NCI-H748 (cell line): Measurements from ENCODE around the gene FIBCD1.
A peak's percentile ranks its signal among the peaks of the same experiment; 100 is the strongest.
"Not testable (repeated sequence)": the region's sequence is repeated elsewhere in the genome, so short reads cannot be mapped to it uniquely, and the experiment has no call there.

ENCODE experiments used
- DNase-seq: peaks from one replicate; lab custom pipeline; 2025; ENCODE audit not compliant: unreplicated experiment; lab: John Stamatoyannopoulos, UW

Gene FIBCD1

DNA sequence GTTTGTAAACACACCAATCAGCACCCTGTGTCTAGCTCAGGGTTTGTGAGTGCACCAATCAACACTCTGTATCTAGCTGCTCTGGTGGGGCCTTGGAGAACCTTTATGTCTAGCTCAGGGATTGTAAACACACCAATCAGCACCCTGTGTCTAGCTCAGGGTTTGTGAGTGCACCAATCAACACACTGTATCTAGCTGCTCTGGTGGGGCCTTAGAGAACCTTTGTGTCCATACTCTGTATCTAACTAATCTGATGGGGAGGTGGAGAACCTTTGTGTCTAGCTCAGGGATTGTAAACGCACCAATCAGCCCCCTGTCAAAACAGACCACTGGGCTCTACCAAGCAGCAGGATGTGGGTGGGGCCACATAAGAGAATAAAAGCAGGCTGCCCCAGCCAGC is 28.4 kb downstream of the FIBCD1 start:
- DNase-seq: peak; percentile 16

DNA sequence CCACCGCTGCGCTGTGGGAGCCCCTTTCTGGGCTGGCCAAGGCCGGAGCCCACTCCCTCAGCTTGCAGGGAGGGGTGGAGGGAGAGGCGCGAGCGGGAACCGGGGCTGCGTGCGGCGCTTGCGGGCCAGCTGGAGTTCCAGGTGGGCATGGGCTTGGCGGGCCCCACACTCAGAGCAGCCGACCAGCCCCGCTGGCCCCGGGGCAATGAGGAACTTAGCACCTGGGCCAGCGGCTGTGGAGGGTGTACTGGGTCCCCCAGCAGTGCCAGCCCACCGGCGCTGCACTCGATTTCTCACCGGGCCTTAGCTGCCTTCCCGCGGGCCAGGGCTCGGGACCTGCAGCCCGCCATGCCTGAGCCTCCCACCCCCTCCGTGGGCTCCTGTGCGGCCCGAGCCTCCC is 29.0 kb downstream of the FIBCD1 start:
- not testable (repeated sequence) for DNase-seq

DNA sequence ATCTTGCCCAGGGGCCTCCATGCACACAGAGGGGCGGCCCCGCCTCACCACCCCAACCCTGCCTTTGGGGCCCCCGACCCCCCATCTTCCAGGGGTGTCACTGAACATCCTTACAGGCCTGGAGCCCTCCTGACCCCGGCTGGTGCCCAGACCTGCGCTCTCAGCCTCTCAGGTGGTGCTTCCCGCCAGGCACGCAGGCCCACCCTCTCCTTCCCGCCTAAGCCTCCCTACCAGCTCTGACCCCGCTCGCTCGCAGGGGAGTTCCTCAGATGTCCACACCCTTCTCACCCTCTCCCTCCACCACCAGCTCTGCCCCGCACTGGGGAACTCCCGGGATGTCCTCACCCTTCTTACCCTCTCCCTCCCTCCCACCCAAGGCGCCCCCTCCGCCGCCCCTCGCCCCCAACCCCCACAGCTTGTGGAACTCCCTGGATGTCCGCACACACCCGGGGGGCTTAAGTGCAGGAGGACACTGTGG is 30.1 kb downstream of the FIBCD1 start:
- no peak for DNase-seq

DNA sequence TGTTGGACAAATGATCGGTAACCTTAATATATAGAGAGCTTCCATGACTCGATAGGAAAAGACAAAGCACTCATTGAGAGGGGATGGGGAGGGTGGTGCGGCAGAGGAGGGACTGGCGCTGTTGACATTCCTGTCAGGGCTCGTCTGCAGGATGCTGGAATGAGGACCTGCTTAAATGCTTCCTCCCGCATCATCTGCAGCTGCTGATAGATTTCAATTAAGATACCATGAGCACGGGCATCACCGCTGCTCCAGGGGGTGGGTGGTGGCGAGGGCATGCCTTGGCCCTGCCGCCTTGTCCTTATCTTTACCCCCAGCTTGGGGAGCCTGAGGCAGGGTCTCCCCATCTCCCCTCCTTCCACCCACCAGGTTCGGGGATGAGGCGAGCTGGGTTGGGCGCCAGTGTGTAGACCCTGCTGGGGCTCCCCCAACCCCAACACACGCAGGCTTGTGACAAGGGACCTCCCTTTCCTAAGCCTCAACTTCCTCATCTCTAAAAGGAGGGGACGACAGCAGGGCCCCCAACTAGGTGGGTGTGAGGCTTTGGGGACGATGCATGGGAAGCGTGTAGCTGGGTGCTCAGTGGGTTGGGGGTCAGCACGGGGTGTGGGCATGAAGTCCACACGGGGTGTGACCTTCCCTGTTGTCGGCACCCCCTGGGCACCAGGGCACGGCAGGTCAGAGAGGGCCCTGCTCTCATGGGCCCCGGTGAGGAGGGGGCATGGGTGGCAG is 30.7 kb downstream of the FIBCD1 start:
- peak; percentile 21 for DNase-seq

DNA sequence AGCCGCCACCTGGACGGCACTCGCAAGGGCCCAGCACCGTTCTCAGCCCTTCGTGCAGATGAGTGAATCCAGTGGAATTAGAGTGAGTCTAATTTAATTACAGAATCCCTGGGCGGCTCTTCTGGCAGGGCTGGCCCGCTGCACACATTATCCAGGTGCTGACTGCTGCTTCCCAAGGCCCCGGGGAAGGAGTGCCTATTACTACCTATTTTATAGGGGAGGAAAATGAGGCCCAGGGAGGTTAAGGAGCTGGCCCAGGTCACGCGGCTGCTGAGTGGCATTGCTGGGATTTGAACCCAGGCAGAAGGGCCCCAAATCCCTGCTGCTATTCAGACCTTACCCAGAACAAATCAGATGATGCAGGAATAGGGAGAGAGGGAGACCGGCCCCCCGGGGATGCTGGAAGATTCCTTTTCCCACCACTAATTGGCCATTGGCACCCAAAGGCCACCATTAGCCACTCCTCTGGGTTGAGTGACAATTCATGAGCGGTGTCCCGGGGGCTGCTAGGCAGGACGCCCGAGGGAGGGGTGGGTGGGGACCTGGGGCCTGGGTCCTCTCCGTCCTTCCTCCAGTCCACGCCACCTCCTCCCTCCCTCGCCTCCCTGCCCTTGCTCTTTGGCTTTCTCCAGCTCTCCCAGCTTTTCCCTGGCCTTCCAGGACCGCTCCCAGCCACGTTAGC is 32.2 kb downstream of the FIBCD1 start:
- peak; percentile 55 for DNase-seq

DNA sequence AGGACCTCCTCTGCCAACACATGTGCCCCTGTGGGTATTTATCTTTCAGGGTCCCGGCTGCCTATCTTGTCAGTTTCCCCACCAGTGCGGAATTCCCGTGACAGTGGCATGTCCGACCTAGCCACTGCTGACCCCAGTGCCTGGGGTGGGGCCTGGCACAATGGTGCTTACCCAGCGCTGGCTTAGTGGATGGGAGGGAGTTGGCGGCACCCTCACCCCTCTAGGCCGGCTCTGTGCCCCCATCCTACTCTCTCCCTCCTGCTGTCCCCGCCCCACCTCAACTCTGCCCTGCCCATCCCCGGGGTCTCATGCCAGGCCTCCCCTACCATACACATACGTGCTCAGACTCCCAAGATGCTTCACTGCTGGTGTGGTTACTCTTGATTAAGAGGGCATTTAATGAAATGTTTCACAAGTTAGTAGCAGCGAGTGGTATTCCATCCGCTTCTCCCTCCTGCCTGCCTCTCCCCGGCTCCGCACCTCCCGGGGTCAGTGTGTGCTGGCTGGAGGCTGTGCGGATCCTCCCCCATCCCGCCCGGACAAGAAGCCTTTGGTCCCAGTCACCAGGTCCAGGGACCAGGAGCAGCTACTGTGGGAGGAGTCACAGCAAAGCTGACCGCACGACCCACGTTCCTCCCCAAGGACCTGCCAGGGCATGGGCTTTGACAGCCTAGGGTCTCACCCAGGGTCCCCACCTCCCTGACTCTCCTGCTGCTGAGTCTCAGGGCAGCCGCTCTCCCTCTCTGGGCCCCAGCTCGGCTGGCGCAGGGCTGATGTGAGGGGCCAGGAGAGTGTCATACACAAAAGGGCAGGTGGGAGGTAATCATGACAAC is 32.9 kb downstream of the FIBCD1 start:
- no peak for DNase-seq

DNA sequence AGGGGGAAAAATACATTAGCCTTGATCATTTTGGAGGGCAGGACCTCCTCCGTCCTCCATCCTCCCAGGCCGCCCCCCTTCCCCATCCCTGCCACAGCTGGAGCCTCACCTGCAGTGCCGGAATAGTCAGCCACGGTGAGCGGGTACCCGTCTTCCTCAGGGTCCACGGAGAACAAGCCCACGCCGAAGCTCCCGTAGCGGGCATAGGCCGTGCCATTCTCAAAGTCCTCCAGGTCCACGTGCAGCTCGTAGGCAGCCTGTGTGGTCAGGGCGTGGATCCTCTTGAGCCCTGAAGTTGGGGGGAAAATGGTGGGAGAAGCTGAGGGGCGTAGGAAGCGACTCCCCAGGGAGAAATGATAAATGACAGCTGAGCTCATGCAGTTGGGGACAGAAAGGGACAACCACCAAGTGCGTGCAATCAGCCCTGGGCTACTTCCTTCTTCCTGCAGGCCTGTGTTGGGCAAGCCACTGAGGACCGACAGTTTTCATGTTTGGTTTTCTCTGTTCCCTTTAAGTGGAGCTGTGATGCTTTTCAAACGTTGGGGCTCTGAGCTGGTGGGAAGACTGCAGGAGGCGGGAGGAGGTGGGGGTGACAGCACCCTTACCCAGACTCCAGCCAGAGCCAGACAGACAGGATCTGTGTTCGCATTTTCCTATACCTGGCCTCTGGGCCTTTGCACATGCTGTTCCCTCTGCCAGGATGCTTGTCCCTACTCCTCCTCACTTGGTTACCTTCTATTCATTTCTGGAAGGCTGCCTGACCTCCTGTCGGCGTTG is 33.7 kb downstream of the FIBCD1 start:
- no peak for DNase-seq

DNA sequence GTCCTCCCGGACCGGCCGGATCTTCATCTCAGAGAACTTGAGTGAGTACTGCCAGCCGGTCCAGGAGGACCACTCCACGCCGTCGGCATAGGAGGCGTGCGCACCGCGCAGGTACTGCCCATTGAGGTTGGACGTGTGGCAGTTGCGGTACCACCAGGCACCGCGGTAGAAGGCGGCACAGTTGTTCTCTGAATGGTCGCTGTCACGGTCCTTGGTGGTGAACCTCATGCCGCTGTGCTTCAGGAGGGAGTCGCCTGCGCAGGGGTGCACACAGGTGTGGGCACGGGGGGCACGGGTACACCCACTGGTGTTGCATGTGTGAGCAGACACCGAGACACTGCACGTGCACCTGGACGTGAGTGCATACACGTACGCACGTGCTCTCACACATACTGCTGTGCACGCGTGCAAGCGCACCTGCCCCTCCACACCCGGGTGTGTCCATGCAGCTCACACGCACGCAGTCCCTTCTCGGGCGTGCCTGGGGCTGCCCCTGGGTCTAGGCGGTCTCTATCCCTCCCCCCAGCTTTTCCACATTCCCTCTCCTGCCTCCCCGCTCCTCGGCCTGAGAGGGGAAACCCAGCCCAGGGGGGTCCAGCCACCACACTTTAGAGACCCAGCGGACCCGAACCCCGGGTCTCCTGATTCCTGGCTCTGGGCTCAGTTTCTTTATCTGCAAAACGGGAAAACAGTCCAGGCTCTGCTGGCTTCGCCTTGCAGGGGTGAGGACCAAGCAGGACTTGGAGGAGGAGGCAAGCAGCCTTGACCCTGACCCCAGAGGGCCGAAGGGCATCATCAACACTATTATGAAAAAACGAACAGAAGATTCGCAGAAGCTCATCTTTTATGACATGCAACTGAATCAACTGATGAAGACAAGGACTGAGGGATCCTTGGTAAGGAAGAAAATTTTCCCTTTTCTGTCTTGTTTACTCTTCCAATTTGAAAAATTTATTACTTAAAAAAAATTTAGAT is 34.7 kb downstream of the FIBCD1 start:
- no peak for DNase-seq

DNA sequence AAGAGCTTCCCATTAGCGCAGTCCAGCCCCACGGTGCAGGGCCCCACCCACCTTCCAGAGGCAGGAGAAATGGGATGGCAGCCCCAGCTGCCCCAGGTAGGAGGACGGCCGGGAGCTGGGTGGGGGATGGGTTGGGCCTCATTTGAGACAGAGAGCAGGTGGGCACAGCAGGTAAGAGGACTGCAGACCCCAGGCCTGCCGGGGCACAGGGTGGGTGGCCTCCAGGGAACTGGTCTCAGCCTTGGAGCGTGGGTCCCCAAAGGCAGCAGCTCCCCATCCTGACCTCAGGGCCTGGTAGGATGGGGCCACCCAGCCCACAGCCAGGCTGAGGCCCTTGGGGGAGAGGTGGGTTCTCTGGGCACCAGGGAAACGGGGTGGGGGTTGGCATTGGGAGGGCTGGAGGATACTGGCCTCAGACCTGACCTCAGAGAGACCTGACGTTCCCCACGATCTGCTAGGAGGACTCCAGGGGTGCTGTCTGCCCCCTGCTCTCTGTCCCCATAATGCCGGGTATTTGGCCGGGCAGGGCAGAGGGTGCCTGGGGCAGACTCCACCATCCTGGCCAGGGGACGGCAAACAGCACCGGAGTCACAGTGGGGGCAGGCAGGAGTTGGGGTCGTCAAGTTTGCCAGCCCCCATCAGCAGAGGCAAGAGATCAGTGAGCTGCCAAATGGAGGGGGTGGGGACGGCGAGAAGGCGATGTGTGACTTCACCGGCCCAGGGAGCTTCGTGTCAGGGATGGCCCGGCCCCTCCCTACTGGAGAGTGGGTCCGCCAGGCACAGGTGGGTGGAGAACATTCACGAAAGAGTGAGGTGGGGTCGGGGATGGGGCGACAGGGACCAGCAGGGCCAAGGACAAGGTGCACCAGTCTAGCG is 35.6 kb downstream of the FIBCD1 start:
- DNase-seq: no peak

DNA sequence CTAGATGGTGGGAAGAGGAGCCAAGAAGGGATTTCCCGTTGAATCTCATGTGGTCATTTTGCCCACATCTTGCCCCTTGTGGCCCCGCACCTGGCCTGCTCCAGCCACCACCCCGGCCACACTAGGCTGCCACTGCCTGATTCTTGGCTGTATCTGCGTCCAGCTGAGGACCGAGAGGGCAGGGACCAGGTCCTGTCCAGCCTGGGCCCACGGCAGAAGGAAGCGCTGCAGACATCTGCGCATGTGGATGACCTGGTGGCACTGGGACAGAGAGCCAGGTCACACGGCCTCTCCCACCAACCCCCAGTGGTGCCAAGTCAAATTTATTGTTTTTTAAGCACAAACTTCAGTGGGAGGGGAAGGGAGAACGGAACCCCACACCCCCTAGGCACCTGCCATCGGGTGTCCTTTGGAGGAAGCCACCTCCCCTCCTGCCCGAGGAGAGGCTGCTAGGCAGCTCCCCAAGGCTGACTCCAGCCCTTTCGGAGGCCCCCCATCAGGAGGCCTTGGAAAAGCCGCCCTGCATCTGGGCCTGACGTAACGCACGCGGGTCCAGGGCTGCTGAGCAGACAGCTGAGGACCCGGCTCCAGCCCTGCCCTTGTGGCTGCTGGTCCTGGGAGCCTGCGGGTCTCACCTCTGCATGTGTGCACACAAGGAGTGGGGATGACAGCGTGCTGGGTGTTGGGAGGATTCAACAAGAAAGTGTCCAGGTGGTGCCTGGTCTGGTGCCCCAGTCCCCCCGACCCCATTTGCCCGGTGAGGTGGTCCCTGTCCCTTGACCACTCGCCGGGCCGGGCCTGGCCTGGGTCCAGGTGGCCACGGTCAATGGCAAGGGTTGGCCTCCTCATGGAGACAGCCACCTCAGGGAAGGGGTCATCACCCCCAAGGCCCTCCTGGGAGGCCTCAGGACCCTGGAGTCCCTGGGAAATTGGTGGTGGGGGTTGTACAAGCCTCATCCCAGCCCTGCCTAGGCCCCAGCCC is 36.6 kb downstream of the FIBCD1 start:
- DNase-seq: no peak

DNA sequence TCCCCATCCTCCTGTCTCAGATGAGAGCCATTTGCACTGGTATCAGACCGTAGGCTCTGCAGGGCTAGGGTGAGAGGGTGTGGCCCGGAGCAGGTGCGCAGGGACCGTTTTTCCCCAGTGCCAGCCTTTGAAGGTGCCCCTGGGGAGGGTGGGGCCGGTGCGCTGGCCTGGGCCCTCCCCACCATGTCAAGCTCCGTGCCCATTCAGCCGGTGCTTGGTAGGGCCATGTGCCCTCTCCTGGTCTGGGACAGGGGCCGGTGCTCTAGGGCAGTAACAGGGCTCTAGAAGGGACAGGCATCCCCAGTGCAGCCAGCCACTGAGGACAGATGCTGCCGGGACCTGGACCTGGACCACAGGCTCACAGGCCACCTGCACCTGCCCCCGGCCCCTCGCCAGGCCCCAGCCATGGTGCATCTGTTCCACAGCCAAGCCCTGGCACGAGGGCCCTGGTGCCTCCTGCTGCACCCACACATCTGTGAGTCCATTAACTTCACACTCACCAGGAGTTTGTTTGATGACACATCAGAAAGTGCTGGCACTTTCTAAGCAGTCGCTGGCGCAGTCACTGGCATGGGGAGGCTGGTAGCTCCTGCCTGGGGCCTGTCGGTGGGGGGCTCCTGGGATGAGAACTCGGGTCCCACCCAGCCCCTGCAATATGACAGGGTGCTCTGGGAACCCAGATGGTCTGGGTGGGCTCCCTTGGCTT is 37.4 kb downstream of the FIBCD1 start:
- DNase-seq: peak; percentile 31

DNA sequence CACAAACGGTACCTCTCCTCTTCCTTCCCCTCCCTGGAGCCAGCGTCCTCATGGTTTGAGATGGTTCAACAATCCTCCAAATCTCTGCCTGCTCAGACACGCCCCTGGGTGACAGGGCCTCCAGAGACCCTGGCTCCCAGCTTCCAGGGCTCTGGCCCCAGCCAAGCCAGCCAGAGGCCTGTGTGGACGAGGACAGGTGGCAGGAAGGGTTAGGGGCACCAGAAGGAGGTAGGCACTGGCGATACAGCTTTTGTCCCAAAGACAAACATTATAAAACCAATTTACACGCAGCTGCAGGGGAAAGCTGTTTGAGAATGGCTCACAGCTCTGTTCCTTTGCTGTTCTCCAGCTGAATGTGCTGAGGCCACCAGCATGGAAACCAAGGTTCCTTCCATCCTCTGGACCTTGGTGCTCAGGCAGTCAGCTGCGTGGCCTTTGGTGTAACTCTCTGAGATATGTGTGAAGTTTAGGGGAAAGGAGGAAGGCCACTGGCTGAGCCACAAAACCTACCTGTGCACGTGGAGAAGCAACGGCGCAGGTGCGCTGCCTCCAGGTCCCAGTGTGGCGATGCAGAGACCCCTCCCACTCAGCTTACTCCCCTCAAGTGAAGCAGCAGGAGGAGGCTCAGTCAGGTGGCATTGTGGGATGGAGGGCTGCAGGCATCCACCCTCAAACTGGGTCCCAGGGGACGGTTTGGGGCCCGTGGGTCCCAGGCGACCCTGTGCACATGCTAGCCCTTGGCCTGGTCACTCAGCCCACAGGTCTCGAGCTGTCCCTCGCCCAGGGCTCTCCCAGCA is 38.1 kb downstream of the FIBCD1 start:
- peak; percentile 59 for DNase-seq

DNA sequence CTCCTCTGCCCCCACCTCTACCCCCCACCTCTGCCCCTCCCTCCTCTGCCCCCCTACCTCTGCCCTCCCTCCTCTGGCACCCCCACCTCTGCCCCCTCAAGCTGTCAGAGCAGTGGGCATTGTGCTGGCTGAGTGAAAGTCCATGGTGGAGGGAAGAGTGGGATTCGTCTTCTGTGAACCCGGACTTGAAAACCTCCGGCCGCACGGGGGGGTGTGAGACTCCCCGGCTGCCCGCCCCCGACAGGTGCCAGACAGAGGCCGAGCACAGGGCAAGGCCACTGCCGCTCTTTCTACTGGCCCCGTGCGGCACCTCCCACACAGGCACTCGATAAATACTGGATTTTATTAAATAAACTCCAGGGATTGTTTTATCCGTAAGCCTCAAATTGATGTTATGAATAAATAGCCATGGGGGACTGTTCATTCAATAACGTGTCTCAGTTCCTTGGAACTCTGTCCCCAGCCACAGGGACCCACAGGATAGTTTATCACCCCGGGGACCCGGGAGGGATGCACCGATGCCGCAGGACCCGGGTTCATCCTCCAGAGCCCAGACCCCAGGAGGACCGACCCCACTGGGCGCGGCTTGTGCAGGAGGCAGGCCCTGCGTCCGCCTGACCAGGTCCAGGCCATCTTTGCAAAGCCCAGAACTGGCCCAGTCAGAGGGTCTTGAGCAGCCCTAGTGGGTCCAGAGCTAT is 39.8 kb downstream of the FIBCD1 start:
- no peak for DNase-seq

DNA sequence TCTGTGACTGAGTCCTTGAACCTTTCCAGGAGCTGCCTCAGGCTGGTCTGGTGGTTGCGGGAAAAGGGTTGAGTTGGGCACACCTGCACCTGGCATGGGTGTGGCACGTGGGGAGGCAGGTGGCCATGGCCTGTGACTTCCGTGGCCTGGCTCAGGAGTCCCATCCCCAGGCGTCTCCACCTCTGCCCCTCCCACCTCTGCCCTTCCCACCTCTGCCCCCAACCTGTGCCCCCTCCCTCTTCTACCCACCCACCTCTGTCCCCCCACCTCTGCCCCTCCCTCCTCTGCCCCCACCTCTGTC is 40.5 kb downstream of the FIBCD1 start:
- peak; percentile 37 for DNase-seq

DNA sequence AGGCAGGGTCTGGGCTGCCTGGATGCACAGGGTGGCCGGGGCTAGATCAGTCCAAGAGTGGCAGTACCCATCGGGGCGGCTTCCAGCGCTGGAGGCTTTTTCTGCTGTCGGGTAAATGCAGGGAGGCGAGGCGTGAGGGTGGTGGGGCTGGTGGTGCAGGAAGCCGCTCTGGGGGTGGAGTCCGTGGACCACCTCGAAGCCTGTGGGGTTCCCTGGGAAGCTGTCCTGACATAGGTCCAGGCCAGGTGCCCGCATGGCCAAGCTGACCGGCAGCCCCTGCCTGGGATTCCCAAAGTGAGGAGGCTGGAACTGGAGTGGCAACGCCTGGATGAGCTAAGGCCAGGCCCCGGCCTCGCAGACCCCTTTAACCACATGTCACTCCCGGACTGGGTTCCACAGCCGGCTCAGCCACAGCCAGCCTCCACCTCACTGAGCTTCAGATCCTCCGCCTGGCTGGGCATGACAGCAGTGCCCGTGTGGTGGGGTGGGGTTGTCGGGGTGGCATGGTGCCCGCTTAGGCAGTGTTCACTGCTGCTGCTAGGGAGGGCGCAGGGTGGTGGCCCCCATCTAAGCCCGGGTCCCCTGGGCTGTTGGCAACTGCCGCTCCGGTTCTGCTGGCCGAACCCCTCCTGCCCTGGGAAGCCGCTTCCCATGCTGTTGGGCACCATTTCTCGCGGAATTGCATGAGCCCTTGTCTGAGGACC is 41.0 kb downstream of the FIBCD1 start:
- DNase-seq: no peak
